GM08714 (cell line): ENCODE data around the gene TJP2.

Source experiments
- H3K4me3 ChIP-seq: fragments of 200-500 bp; sonication (Bioruptor generic); 2 replicates; pipeline ENCODE4 v1.5.1; 2014; ENCODE audit warnings: mild to moderate bottlenecking, low read length, inconsistent platforms
- ZNF274 ChIP-seq: IDR thresholded peaks from 2 replicates; pipeline ENCODE4 v1.6.1; 2012; ENCODE audit warnings: mild to moderate bottlenecking, low read depth, low read length

TJP2 gene

DNA sequence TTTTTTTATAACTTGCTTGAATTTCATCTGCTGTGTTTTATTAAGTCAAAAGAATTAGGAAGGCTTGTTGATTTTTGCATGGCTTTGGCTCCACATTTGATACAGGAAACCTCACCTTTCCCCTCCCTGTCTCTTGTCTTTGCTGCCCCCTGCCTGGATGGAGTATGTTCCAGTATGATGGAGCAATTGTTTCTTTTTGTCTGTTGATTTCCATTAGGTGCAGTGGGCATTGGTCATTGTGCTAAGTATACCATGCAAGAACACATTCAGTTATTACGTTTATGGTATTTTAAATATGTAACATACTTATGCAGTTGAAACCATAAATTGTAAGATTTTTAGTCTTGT lies 19.6 kb downstream of the TJP2 start:
- H3K4me3 ChIP-seq, result no peak overlapping the region
- TF ChIP-seq ZNF274, result no peak

DNA sequence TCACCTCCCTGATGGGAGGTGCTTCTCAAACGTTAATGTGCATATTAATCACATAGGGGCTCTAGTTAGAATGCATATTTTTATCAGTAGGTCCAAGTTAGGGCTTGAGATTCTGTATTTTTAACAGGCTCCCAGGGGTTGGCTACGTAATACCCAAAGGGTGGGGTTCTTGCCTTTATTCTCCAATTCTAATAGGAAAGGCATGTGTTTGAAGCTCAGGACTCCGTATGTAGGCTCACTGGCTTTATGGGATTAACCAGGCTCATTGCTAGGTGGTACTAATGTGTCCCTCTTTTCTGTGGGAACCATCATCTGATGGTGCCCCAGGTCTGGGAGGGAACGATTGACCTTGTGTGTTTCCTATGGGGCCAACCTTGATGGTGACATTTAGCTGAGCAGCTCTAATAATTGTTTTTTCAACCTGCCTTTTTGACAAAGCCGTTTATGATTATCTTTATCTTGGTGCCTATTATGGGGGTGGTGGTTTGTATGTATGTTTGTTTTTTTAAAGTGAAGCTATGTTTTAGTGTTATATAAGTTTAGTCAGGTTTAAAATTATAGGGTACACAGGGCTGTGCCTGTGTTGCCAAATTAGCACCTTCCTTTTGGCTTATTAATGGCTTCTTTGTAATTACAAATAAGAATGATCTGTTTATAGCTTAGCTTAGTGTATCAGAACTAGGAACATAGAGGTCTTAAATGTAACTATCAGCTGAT lies 20.8 kb downstream of the TJP2 start:
- no peak overlapping the region for H3K4me3 ChIP-seq
- TF ChIP-seq ZNF274, result no peak

DNA sequence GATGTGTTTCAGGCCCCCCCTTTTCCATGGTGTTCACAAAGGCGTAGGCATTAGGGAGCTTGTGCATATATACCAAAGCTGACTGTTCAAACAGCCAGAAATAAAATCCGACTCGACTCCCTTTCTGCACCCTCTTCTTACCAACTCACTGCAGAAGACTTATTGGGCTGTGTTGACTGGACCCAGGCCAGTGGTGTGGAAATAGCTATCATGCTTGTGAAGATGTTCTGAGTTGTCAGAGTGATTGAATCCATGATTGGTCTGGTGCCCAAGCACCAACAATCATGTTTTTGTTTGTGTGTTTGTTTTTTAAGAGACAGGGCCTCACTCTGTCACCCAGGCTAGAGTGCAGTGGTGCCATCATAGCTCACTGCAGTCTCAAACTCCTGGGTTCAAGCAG lies 21.6 kb downstream of the TJP2 start:
- TF ChIP-seq ZNF274, result no peak

DNA sequence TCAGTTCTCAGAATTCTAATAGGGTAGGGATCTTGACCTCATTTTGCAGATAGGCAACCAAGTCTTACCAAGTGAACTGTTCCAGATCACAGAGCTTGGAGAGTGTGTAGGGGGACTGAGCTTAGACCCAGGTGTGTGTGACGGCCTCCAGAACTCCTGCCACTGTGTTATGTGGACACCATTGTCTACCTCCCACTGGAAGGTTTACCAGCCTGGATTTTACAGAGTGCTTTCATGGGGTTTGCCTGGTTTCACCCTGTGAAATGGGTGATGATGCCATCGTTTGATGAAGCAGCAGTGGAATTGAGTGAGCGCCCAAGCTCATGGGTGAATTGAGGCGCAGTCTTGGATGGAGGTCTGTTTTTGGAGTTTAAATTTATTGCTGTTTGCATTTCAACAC lies 23.6 kb downstream of the TJP2 start:
- H3K4me3 ChIP-seq, result no peak overlapping the region
- TF ChIP-seq ZNF274, result no peak

More for the DNA sequence above, 21.6 kb downstream of the TJP2 start:
- H3K4me3 ChIP-seq, result no peak overlapping the region

DNA sequence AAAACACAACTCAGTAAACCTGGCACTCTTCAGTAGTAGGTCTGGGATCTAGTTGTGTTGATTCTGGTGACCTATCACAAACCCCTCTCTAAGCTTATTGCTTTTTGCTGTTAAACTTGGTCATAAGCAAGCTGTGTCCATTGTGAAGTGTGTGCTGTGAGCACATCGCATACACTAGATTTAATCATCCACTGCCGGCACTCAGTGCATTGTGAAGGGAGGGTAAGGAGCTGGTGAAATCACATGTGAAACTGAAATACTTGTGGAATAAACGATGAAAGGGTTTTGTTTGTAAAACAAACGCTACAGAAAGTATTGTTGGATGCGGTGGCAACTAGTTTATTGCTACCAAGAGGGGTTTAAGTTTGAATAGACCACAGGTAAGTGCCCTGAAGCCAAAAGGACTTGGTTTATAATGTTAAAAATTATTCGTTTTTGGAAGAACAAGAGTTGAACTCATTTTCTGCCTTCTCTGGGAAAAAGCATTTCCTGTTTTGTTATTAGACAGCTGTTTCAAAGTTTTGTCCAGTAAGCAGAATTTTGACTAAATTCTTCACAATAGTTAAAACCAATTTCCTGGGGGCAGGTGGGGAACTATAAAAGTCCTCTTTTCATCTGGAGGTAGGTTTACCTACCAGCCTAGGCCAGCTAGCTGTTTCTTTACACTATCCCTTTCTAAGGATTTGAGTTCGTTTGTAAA lies 24.6 kb downstream of the TJP2 start:
- no peak overlapping the region for H3K4me3 ChIP-seq
- TF ChIP-seq ZNF274, result no peak

DNA sequence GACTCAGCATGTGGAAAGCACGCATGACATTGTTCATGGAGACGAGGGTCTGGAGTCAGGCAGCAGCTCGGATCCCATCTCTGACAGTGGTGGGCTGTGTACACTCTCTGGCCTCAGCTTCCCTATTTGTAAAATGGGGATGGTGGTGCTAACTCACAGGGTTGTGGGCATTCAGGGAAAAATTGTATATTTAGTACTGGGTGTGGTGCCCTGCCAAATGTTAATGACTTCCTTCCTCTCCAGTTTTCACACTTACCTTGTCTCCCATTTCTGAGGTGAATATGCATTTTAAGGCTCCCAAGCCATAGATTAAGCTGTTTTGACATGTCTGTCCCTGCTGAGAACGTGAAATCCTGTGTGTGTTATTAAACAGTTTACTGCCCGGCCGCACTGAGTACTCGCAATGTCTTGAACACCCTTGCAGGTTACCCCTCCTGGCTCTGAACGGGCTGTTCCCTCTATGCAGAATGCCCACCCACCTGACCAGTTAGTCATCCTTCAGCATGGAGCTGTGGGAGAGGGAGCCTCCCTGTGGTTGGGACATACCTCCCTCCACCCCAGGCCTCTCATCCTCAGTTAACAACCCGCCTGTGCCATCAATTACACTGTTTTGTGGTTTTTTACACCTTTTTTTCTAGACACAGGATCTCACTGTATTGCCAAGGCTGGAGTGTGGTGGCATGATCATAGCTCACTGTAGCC lies 25.8 kb downstream of the TJP2 start:
- TF ChIP-seq ZNF274, result no peak
- H3K4me3 ChIP-seq, result no peak overlapping the region

DNA sequence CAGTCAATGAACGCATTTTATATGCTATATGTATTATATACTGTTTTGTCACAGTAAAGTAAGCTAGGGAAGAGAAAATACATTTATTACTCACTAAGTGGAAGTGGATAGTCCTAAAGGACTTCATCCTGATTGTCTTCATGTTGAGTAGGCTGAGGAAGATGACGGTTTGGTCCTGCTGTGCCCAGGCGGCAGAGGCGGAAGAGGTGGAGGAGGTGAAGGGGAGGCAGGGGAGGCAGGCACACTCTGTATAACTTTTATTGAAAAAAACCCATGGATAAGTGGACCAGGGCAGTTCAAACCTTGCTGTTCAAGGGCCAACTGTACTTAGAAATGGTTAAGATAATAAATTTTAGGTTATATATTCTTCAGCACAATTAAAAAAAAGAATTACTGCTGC lies 28.5 kb downstream of the TJP2 start:
- TF ChIP-seq ZNF274, result no peak
- H3K4me3 ChIP-seq, result no peak overlapping the region

DNA sequence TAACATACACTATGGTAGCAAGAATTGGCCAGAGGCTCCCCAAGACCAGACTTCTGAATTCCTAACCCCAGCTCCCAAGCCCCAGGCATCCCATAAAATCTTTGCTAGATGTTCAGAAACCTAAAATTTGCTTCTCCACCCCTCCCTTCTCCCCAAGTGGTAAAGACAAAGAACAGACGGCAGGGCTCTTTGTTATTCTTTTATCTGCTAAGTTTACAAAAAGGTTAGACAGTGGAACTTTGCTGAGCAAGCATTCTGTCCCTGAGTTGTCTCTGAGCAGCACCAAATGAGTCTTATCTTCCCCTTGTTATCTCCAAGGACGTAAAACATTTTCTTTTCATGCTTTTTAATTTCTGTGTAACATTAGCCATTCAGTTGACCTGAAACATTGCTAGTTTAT lies 30.2 kb downstream of the TJP2 start:
- H3K4me3 ChIP-seq, result no peak overlapping the region
- no peak for TF ChIP-seq ZNF274

DNA sequence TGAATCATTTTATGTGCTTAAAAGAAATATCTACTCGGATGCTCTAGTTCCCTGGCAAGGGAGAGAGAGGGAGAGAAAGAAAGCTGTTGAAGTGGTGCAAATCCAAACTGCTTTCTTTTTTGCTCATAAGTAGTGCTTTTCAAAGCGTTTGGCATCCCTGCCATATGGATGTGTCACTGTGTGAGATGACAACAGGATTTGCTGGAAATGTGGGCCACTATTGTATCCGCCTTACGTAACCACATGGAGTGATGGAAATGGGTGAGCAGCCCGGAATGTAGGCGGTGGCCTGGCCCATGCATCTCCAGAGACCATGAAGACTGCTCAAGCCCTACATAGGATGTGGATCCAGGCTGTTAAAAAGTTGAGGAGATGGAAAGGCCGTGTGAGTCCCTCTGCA lies 30.8 kb downstream of the TJP2 start:
- no peak for TF ChIP-seq ZNF274
- no peak overlapping the region for H3K4me3 ChIP-seq

DNA sequence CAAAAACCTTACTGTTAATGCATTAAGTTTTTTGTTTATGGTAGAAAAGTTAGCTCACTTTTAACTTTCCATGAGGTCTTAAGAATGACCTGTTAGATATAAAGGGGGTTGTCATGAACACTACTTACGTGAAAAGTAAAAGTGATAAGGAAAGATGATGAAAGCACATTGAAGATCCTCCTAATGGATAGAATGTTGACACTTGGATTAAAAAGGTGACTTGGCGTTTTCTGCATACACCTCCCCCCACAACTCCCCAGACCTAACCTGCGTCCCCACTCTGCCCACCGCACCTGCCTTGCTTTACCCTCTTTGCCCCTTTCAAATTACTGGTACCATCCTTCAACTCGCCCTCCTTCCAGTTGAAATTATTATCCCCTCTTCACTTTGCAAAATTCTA lies 32.0 kb downstream of the TJP2 start:
- no peak overlapping the region for H3K4me3 ChIP-seq
- no peak for TF ChIP-seq ZNF274

DNA sequence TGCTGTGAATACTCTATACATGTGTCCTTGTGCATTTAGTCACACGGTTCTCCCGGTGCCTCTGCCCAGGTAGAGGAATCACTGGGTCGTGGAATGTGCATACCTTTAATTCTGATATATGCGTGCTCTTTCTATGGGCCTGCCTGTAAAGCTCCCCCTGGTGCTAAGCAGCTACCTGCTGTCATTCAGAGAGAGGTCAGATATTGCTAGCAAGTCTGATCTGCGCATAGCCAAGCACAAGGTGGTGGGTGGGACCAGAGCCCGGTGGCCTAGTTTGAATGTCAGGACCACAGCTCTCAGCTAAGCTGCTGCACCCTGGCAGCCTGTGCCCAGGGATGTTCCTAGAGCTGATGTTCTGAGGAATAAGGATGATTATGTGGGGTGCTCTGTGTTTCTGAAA lies 33.4 kb downstream of the TJP2 start:
- no peak for TF ChIP-seq ZNF274

DNA sequence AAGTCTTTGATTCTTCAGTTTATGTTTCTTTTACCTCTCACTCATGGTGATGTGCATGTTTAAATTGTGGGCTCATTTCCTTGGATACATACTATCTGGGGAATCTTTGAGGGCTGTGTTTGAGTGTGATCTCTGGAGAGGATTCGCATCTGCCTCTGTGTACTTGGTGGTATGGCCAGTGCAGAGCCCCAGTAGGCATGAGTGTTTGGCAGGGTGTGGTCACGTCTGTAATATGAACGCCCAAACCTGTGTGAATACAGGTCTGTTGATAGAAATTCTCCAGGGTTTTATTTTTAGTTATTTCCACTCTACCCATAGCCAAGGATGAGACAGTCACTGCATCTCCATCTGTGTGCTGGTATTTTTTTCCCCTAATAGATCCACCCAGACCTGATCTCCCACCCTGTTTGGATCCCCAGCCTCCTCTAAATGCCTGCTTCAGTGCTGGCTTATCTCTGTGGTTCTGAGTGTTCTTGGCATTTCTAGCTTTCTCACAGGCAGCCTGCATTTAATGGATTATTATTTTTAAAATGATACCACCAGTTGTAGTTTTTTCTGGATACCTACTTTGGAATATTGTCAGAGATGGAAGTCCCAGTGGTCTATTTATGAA lies 37.5 kb downstream of the TJP2 start:
- no peak overlapping the region for H3K4me3 ChIP-seq
- no peak for TF ChIP-seq ZNF274

More for the DNA sequence above, 33.4 kb downstream of the TJP2 start:
- H3K4me3 ChIP-seq, result no peak overlapping the region

DNA sequence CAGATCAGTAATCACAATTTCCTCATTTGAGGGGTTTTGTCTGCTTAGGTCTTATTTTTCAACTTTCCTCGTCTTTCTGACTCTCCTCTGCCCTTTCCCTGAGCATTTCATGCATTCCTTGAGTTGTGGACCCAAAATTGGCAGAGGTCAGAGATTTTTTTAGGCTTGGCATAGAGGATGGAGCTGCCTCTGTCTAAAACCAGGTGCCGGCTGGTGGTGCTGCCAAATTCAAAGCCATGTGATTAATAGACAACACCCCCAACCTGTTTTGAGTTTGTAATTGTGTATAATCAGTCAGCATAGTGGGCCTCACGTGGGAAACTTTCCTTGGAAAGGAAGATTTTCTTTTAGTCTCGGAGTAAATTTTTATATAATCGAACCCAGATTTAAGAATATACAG lies 39.6 kb downstream of the TJP2 start:
- no peak for TF ChIP-seq ZNF274
- H3K4me3 ChIP-seq, result no peak overlapping the region

DNA sequence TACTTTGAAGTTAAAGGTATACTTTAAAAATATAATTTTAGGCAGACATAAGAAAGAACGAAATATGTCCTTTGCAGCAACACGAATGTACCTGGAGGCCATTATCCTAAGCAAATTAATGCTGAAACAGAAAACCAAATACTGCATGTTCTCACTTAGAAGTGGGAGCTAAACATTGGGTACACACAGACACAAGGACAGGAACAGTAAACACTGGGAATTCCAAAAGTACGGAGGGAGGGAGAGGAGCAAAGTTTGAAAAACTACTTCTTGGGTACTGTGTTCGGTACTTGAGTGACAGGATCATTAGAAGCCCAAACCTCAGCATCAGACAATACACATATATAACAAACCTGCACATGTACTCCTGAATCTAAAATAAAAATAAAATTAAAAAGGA lies 40.9 kb downstream of the TJP2 start:
- no peak for TF ChIP-seq ZNF274
- no peak overlapping the region for H3K4me3 ChIP-seq
